Activated gamma-delta T cell treated with Interleukin-2 at 50 U/mL for 16 hours (primary cell): ENCODE data around the gene MICAL2.

Source experiments
- DNase-seq: peaks from one replicate; pipeline ENCODE4 v3.0.0-alpha.2; 2020

Gene MICAL2

GRCh38 chr11:12236744-12237101 is 126.3 kb downstream of the MICAL2 start:
- no peak for DNase-seq

GRCh38 chr11:12237381-12237784 is 127.0 kb downstream of the MICAL2 start:
- no peak for DNase-seq

- DNase-seq, result no peak
Measured at GRCh38 chr11:12238420-12238819, 128.0 kb downstream of the MICAL2 start.

- no peak for DNase-seq
Measured at GRCh38 chr11:12239396-12239795, 129.0 kb downstream of the MICAL2 start.

GRCh38 chr11:12239804-12240371 is 129.5 kb downstream of the MICAL2 start:
- no peak for DNase-seq

- DNase-seq, result no peak
Measured at GRCh38 chr11:12240677-12241076, 130.3 kb downstream of the MICAL2 start.

GRCh38 chr11:12241401-12241800 is 131.0 kb downstream of the MICAL2 start:
- no peak for DNase-seq

- peak; percentile 45 for DNase-seq
Measured at GRCh38 chr11:12241971-12242672, 131.7 kb downstream of the MICAL2 start.

GRCh38 chr11:12242966-12243365 is 132.6 kb downstream of the MICAL2 start:
- no peak for DNase-seq

GRCh38 chr11:12243486-12243885 is 133.1 kb downstream of the MICAL2 start:
- DNase-seq, result no peak

- no peak for DNase-seq
Measured at GRCh38 chr11:12243911-12244550, 133.6 kb downstream of the MICAL2 start.

GRCh38 chr11:12245091-12245490 is 134.7 kb downstream of the MICAL2 start:
- DNase-seq, result no peak

GRCh38 chr11:12245549-12246016 is 135.2 kb downstream of the MICAL2 start:
- no peak for DNase-seq

GRCh38 chr11:12246147-12246546 is 135.8 kb downstream of the MICAL2 start:
- DNase-seq, result no peak

GRCh38 chr11:12246989-12247388 is 136.6 kb downstream of the MICAL2 start:
- no peak for DNase-seq

- DNase-seq, result no peak
Measured at GRCh38 chr11:12247543-12248254, 137.3 kb downstream of the MICAL2 start.

GRCh38 chr11:12248330-12248729 is 137.9 kb downstream of the MICAL2 start:
- DNase-seq, result no peak

- no peak for DNase-seq
Measured at GRCh38 chr11:12249590-12250260, 139.3 kb downstream of the MICAL2 start.

GRCh38 chr11:12251666-12252560 is 141.5 kb downstream of the MICAL2 start:
- no peak for DNase-seq

- DNase-seq, result no peak
Measured at GRCh38 chr11:12253843-12254281, 143.5 kb downstream of the MICAL2 start.

GRCh38 chr11:12258451-12258850 is 148.1 kb downstream of the MICAL2 start:
- no peak for DNase-seq

- no peak for DNase-seq
Measured at GRCh38 chr11:12259956-12260355, 149.6 kb downstream of the MICAL2 start.
